Measurements from ENCODE around the gene ARID1B.

DNA sequence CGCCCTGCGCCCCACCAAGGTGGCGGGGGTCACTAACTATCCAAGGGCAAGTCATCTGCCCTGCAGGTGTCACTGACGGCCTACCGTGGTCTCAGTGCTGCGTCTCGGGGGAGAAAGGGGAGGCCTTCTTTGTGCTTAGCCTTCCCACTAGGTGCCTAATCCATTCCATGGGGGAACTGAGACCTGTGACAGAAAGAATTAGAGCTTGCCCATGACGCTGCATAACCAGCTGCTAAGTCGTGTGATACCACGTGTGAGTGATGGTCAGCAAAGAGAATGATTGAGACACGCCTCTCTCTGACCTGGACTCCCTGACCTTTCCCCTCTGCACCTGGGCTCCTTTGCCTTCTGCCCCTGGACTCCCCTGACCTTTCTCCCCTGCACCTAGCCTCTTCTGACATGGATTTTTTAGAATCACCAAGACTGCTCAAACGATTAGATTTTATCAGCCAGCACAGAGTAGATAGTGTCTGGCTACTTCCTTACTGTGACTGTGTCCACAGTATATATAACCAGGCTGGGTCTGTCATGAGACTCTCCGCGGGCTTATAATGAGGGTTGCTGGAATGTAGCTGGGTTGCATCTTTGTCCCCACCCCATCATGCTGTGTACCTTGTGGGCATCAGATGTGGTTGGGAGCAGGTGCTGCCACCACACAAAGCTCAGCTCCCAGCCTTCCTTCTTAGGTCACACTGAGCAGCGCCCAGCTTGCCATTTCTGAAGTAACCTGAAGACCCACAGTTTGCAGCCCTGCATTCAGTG, 405.5 kb downstream of the ARID1B start:
- TF ChIP-seq, protein P1, sequence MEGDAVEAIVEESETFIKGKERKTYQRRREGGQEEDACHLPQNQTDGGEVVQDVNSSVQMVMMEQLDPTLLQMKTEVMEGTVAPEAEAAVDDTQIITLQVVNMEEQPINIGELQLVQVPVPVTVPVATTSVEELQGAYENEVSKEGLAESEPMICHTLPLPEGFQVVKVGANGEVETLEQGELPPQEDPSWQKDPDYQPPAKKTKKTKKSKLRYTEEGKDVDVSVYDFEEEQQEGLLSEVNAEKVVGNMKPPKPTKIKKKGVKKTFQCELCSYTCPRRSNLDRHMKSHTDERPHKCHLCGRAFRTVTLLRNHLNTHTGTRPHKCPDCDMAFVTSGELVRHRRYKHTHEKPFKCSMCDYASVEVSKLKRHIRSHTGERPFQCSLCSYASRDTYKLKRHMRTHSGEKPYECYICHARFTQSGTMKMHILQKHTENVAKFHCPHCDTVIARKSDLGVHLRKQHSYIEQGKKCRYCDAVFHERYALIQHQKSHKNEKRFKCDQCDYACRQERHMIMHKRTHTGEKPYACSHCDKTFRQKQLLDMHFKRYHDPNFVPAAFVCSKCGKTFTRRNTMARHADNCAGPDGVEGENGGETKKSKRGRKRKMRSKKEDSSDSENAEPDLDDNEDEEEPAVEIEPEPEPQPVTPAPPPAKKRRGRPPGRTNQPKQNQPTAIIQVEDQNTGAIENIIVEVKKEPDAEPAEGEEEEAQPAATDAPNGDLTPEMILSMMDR (conservative IDR thresholded peaks at IDR 0.05), result no peak
- no peak for TF ChIP-seq ZFX (IDR thresholded peaks at IDR 0.05)
